HEK293 (cell line): ENCODE results near the gene AMOTL1.

Experiments used
- CTCF ChIA-PET: fragments of 350-600 bp; formaldehyde crosslinking; extraction: SDS; loops from one replicate; lab custom pipeline; 2021; ENCODE audit warnings: antibody characterized with exemption; lab: Yijun Ruan, JAX
- POLR2A ChIA-PET: fragments of 300-600 bp; formaldehyde crosslinking; extraction: SDS; loops from one replicate; lab custom pipeline; 2020; ENCODE audit warnings: antibody characterized with exemption, inconsistent platforms; lab: Yijun Ruan, JAX
- H3K27ac ChIP-seq: fragments of 200-500 bp; sonication (Bioruptor generic); 2 replicates; pipeline ENCODE4 v1.5.1; 2014; ENCODE audit warnings: low read depth, low read length, control low read depth, inconsistent platforms; ENCODE audit errors: extremely low read depth
- H3K36me3 ChIP-seq, 2 experiments: fragments of 200-500 bp in 1 of 2; sonication (Bioruptor generic) in 1 of 2; 1 replicate in 1 of 2; 2 replicates in 1 of 2; pipeline ENCODE4 v1.5.1; 2014 to 2017; ENCODE audit warnings: inconsistent platforms in 2 of 2, low read length in 2 of 2; ENCODE audit not compliant: control insufficient read depth in 2 of 2, insufficient read depth in 1 of 2
- H3K4me1 ChIP-seq: fragments of 200-500 bp; sonication (Bioruptor generic); 2 replicates; pipeline ENCODE4 v1.5.1; 2014; ENCODE audit warnings: mild to moderate bottlenecking, low read length, inconsistent platforms; ENCODE audit not compliant: control insufficient read depth, insufficient read depth
- H3K4me3 ChIP-seq: 2 replicates; pipeline ENCODE4 v1.5.1; 2011; ENCODE audit warnings: low read depth, mild to moderate bottlenecking, control low read depth, low read length, moderate library complexity
- H3K9me3 ChIP-seq: fragments of 200-500 bp; sonication (Bioruptor generic); 2 replicates; pipeline ENCODE4 v1.5.1; 2014; ENCODE audit warnings: low read depth, low read length, inconsistent platforms; ENCODE audit not compliant: control insufficient read depth, insufficient read depth
- ATF2 ChIP-seq: fragments of 450-650 bp; formaldehyde crosslinking; IDR thresholded peaks from 2 replicates; pipeline ENCODE4 v1.5.1; 2016; ENCODE audit warnings: missing biosample characterization, missing genetic modification characterization, low read depth
- HOXA7 ChIP-seq: sonication (generic); formaldehyde crosslinking; IDR thresholded peaks from 2 replicates; pipeline ENCODE4 v1.8.1; 2022; ENCODE audit warnings: missing genetic modification reagents, borderline replicate concordance
- MEIS1 ChIP-seq: sonication (generic); formaldehyde crosslinking; IDR thresholded peaks from 2 replicates; pipeline ENCODE4 v1.8.1; 2022; ENCODE audit warnings: missing genetic modification reagents, mild to moderate bottlenecking, borderline replicate concordance
- OSR2 ChIP-seq: fragments of 450-650 bp; formaldehyde crosslinking; IDR thresholded peaks from 2 replicates; pipeline ENCODE4 v1.5.1; 2016; ENCODE audit warnings: missing biosample characterization, missing genetic modification characterization
- ZNF114 ChIP-seq: fragments of 450-650 bp; formaldehyde crosslinking; IDR thresholded peaks from 2 replicates; pipeline ENCODE4 v1.5.0; 2017; ENCODE audit warnings: missing biosample characterization, missing genetic modification characterization
- ZNF16 ChIP-seq: fragments of 450-650 bp; formaldehyde crosslinking; IDR thresholded peaks from 2 replicates; pipeline ENCODE4 v1.5.1; 2016; ENCODE audit warnings: low read depth, missing biosample characterization, missing genetic modification characterization
- ZNF266 ChIP-seq: fragments of 450-650 bp; formaldehyde crosslinking; IDR thresholded peaks from 2 replicates; pipeline ENCODE4 v1.5.1; 2016; ENCODE audit warnings: missing biosample characterization, missing genetic modification characterization, low read depth
- ZNF416 ChIP-seq: fragments of 450-650 bp; formaldehyde crosslinking; IDR thresholded peaks from 2 replicates; pipeline ENCODE4 v1.5.1; 2016; ENCODE audit warnings: missing biosample characterization, missing genetic modification characterization
- ZNF501 ChIP-seq: fragments of 450-650 bp; formaldehyde crosslinking; IDR thresholded peaks from 2 replicates; pipeline ENCODE4 v1.5.1; 2016; ENCODE audit warnings: missing biosample characterization, missing genetic modification characterization
- ZNF513 ChIP-seq: fragments of 450-650 bp; IDR thresholded peaks from 2 replicates; pipeline ENCODE4 v1.5.1; 2018; ENCODE audit warnings: missing biosample characterization, missing genetic modification characterization
- ZNF518A ChIP-seq: fragments of 450-650 bp; formaldehyde crosslinking; conservative IDR thresholded peaks from 2 replicates; pipeline ENCODE4 v1.5.1; 2016; ENCODE audit warnings: low read depth, missing biosample characterization, missing genetic modification characterization
- ZNF561 ChIP-seq: fragments of 450-650 bp; IDR thresholded peaks from 2 replicates; pipeline ENCODE4 v1.5.1; 2018; ENCODE audit warnings: missing biosample characterization, missing genetic modification characterization, borderline replicate concordance
- ZNF585B ChIP-seq: fragments of 450-650 bp; formaldehyde crosslinking; IDR thresholded peaks from 2 replicates; pipeline ENCODE4 v1.5.1; 2016; ENCODE audit warnings: missing biosample characterization, missing genetic modification characterization
- ZNF629 ChIP-seq: fragments of 450-650 bp; formaldehyde crosslinking; IDR thresholded peaks from 2 replicates; pipeline ENCODE4 v1.5.1; 2017; ENCODE audit warnings: missing biosample characterization, missing genetic modification characterization
- ZNF677 ChIP-seq: fragments of 450-650 bp; IDR thresholded peaks from 2 replicates; pipeline ENCODE4 v1.5.0; 2018; ENCODE audit warnings: missing biosample characterization, mild to moderate bottlenecking, missing genetic modification characterization, moderate library complexity
- ZNF701 ChIP-seq: fragments of 450-650 bp; formaldehyde crosslinking; IDR thresholded peaks from 2 replicates; pipeline ENCODE4 v1.5.1; 2016; ENCODE audit warnings: missing biosample characterization, missing genetic modification characterization
- ZNF777 ChIP-seq: fragments of 450-650 bp; formaldehyde crosslinking; IDR thresholded peaks from 2 replicates; pipeline ENCODE4 v1.5.1; 2017; ENCODE audit warnings: missing biosample characterization, missing genetic modification characterization, borderline replicate concordance
- ZNF830 ChIP-seq: fragments of 450-650 bp; IDR thresholded peaks from 2 replicates; pipeline ENCODE4 v1.5.0; 2018; ENCODE audit warnings: missing biosample characterization, missing genetic modification characterization, low read depth, mild to moderate bottlenecking, moderate library complexity

The AMOTL1 gene

GRCh38 chr11:94880216-94880615 is 112.1 kb downstream of the AMOTL1 start (continued):
- 0 out of 2 replicates have a peak, but pooled peaks have one; percentile 52 for TF ChIP-seq ZNF629
- TF ChIP-seq, all 188 proteins: peak for 4

- no peak for TF ChIP-seq ATF2 (tag by site-specific recombination)
- no peak for TF ChIP-seq OSR2 (tag by site-specific recombination)
- no peak for TF ChIP-seq ZNF701 (tag by site-specific recombination)
- TF ChIP-seq ZNF518A: no peak
- no peak for TF ChIP-seq ZNF513
- TF ChIP-seq, all 188 proteins: peak for 0
- ChIA-PET POLR2A (no interaction called here), CTCF (interaction anchor here (0.6 to 0.7 kb wide), 2 partner anchors 14 to 33 kb away, joined by 3 to 4 read pairs; no protein-coding TSS in a partner anchor)
- no peaks in the 10 kb centered on the region for H3K9me3 ChIP-seq
- H3K27ac ChIP-seq: no peak overlapping the region
- no peaks in the 10 kb centered on the region for H3K4me1 ChIP-seq
- no peak overlapping the region for H3K4me3 ChIP-seq
- peaks cover 0 to 45% of the 10 kb centered on the region in 2 experiments; a peak in 1 of 3 replicates for H3K36me3 ChIP-seq
These were observed 114.8 kb downstream of the AMOTL1 start for GRCh38 chr11:94882931-94883330.

- Histone ChIP-seq H3K4me3 (no peak overlapping the region), H3K4me1 (no peaks in the 10 kb centered on the region), H3K27ac (no peak overlapping the region), H3K36me3 (peaks cover 0 to 36% of the 10 kb centered on the region in 2 experiments; a peak in 1 of 3 replicates), H3K9me3 (no peaks in the 10 kb centered on the region)
- ChIA-PET POLR2A (interaction anchor here (1.2 kb wide), 1 partner anchor 211 kb away, joined by 3 read pairs; no protein-coding TSS in a partner anchor), CTCF (interaction anchor here (2.7 kb wide), 1 partner anchor 14 kb away, joined by 8 read pairs; no protein-coding TSS in a partner anchor)
- TF ChIP-seq ZNF501 (tag by site-specific recombination): no peak
- TF ChIP-seq ZNF561 (tag by site-specific recombination): no peak
- TF ChIP-seq MEIS1 (CRISPR knock-in tag): no peak
- TF ChIP-seq ZNF518A: no peak
- no peak for TF ChIP-seq ZNF114 (tag by site-specific recombination)
- no peak for TF ChIP-seq ZNF585B (tag by site-specific recombination)
- no peak for TF ChIP-seq ZNF777 (tag by site-specific recombination)
- TF ChIP-seq ZNF416: no peak
- no peak for TF ChIP-seq ZNF830 (tag by site-specific recombination)
- TF ChIP-seq ZNF266 (tag by site-specific recombination): no peak
- TF ChIP-seq HOXA7: no peak
- no peak for TF ChIP-seq ZNF16 (tag by site-specific recombination)
- TF ChIP-seq ZNF677 (tag by site-specific recombination): no peak
These were observed 115.7 kb downstream of the AMOTL1 start for GRCh38 chr11:94883878-94884277.
